GM21528 (cell line): ENCODE measurements around the gene MGAT3.

ENCODE experiments used
- ATAC-seq: cut with Tn5 transposase; IDR thresholded peaks from one replicate; pipeline ENCODE4 v1.9.1; 2021; ENCODE audit warnings: mild to moderate bottlenecking, moderate library complexity; ENCODE audit not compliant: unreplicated experiment, low FRiP score

The MGAT3 gene

DNA sequence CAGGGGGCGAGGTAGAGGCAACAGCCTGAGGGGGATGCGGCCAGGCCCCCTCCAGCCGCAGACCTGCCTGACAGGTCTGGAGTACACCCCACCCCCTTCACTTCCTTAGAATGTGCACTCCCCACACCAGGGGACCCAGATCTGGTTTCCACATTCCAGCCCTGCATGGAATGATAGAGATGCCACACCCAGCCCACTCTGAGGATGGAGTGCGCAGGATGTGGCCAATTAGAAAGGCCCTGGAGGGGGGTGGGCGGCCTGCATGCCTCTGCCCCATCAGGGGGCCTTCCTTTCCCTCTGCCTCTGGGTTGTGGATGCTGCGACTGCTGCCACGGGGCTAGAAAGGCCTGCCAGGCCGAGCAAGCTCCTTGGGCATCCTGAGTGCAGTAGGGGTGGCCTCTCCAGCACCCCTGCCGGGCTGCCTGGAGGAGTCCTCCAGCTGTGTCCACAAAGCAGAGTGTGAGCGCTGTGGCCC is 28.2 kb upstream of the MGAT3 start:
- no peak for ATAC-seq

DNA sequence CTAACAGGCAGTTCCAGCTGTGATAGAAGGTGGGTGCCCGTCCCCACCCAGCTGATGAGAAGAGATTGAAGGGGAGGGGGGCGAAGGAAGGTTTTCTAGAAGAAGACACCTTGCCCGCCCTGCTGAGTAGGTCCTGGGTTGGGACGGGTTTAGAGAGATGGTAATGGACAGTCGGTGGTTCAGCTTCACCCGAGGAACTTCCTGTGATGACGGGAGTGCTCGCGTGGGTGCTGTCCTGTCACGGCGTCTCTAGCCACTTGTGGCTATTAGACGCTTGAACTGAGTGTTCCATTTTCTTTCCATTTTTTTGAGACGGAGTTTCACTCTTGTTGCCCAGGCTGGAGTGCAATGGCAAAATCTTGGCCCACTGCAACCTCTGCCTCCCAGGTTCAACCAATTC is 27.6 kb upstream of the MGAT3 start:
- no peak for ATAC-seq

DNA sequence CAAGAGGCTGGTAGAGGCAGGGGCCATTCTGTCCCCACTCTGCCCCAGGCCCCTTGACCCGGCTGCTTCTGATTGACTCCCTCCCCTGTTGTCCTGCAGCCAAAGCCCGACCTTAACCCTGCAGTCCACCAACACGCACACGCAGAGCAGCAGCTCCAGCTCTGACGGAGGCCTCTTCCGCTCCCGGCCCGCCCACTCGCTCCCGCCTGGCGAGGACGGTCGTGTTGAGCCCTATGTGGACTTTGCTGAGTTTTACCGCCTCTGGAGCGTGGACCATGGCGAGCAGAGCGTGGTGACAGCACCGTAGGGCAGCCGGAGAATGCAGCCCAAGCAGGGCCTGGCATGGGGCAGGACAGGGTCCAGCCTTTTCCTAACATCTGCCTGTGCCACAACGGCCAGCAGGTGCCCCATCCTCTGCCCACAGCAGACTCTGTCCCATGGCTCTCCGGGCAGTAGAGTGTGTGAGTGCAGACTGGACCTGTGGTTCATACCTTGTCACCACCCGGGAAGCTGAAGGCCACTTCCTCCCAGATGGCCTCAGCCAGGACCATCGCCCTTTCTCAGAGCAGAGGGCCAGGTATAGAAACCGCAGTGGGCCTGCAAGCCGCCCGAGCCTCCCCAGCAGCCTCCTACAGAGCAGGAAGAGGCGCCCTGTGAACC is 26.8 kb upstream of the MGAT3 start:
- ATAC-seq = no peak

DNA sequence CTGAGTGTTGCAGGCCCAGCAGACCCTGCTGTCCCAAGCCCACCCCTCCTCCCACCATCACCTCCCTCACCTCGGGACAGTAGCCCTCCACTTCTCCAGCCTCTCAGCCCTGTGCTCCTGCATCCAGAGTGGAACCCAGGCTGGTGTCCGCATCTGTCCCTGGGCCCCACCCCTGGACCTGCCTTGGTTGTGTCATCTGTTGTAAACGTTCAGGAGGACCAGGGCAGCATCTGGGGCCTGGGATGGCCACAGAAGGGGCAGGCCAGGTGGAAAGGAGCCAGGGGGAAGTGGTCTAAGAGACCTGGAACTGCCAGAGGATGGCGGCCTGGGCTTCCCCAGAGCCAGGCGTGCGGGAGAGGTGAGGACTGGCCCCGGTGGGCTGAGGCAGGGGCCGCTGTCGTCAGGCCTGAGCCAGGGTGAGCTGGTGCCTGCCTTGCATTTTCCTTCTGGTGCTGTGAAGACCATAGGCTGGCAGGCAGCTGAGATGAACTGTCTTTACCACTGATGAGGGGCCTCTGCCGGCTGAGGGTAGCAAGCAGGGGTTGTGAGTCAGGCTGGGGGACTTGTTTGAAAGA is 26.1 kb upstream of the MGAT3 start:
- ATAC-seq = no peak

DNA sequence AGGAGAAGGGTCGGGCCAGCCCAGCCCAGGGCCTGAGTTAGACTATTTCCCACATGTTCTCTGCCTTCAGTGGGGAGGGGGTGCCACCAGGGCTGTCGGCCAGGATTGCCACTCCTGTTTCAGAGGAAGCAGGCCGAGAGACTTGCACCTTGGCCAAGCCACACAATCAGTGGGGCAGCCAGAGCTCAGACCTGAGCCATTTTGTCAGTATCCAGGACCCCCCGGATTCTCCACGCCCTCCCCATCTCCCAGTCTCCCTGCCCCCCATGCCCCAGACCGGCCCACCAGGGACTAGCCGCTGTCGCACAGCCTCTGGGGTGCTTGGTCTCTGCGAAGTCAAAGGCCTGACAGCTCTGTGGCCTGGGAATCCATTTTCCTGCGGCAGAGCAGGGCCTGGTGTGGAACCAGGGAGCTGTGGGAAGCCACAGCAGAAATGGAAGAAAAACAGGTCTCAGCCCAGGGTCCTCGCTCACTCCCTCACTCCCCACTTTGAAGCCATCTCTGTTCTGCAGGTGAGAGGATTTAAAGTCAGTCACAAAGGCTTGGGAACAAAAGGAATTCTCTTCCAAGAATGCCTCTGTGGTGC is 25.5 kb upstream of the MGAT3 start:
- no peak for ATAC-seq

DNA sequence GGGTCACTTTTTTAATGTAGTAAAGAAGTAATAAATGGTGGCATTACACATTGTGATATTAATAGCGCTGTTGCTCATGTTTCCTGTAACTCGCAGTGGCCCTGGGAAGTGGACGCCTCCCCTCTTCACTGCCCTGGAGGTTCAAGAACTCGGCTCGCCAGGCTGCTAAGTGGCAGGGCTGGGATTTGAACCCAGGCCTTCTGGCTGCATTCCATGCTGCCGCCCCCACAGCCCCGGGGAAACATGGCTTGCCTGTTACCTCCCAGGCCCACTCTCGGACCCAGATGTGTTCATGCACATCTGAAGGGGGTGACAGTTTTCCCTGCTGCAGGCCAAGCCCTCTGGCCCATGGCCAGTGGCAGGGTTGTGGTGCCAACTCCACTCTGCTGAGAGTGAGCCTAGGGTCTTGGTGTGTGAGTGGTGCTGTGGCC is 25.0 kb upstream of the MGAT3 start:
- ATAC-seq = no peak

DNA sequence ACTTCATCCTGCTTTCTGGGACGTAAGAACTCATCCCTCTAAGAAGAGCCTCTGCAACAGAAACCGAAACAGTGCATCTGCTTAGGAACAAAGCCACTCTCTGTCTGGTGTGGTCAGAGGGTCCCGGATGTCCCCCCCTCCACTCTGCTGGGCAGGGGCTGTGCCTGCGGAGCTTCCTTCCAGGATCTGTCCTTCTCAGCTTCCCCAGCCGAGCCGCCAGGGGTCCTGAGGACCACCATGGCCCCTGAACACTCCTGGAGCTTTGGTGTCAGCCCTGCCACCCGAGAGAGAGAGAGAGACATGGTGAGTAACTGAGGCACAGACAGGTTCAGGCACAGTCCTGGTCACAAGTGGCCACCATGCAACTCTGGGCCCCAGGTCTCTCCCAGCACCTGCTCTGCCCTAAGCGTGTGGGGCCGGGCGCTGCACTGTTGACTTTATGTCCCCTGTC is 24.4 kb upstream of the MGAT3 start:
- no peak for ATAC-seq

DNA sequence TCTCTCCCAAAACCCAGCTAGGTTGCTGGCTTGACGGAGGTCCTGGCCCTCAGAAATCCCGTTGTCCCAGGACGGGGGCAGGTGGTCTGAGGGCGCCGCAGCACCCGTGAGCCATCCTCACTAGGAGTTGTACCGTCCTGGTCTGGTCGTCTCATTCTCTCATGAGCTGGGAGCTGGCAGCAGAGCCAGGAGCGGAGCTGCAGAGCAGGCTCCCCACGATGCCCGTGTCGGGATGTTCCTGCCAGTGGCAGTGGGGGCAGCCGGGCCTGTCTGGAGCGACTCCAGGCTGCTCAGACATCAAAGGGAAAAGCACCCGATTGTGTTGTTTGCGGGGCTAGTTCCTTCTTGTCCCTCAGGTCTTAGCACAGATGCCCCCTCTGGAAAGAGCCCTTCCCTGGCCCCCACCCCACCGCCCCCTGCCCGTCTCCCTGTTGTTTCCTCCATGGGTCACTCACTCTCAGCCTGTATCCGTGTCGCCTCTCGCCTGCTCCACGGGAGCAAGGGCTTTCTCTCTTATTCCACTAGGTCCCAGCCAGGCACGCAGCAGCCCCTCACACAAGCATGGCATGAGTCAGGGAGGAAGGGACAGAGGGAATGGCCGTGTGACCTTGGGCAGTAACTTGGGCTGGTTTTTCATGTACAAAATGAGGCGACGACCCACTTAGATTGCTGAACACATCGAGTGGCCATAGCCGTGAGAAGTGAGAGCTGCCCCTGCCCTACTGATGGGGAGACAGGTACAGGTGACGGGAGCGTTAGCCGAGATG is 23.2 kb upstream of the MGAT3 start:
- no peak for ATAC-seq

DNA sequence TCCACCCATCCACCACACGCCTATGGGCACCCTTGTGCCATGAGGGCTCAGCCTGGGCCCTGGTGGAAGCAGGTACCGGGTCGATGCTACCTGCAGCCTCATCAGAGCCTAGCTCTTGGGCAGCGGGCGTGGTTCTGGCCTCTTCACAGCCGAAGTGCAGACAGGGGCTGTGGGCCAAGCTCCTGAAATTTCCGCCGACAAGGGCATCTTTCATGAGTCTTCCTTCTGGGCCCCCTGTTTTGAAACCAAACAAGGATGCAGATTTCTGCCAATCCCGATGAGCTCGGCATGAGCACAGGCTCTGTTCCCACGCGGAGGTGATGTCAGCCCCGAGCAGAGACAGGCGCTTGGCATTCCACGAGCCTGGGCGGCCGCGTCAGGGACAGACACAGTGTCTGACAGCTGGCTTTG is 22.6 kb upstream of the MGAT3 start:
- ATAC-seq = no peak

DNA sequence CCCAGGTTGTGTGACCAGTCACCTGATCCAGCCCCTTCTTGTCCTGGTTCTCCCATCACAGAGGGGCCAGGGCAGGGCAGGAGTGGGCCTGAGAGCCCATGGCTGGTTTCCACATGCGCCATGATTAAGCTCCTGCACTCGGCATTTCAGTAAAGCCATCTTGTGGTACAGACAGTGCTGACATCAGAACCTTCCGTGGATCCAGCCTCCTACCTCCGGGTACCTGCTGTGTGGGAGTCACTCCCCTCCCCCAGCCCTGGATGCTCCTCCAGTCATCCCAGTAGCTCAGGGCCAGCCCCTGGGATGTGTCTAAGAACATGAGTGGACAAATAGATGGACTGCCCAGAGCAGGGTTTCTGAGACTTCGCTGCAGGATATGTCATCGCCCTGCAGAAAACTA is 22.1 kb upstream of the MGAT3 start:
- no peak for ATAC-seq

DNA sequence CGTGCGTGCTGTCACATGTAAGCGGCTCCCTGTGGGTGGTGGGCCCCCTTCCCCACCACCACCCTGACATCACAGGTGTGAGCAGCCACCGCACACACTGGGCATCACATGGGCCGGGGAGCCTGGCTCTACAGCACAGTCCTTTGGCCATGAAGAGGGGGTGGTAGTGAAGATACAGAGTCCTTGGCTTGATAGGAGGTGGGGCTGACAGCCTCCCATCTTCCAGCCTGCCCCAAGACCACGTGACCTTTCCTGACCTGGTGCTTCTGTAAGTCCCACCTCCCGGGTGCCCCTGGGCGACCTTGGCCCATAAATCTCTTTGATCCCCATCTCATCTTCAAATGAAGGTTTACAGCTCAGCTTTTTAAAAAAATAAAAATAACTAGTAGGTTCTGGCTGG is 21.2 kb upstream of the MGAT3 start:
- no peak for ATAC-seq

DNA sequence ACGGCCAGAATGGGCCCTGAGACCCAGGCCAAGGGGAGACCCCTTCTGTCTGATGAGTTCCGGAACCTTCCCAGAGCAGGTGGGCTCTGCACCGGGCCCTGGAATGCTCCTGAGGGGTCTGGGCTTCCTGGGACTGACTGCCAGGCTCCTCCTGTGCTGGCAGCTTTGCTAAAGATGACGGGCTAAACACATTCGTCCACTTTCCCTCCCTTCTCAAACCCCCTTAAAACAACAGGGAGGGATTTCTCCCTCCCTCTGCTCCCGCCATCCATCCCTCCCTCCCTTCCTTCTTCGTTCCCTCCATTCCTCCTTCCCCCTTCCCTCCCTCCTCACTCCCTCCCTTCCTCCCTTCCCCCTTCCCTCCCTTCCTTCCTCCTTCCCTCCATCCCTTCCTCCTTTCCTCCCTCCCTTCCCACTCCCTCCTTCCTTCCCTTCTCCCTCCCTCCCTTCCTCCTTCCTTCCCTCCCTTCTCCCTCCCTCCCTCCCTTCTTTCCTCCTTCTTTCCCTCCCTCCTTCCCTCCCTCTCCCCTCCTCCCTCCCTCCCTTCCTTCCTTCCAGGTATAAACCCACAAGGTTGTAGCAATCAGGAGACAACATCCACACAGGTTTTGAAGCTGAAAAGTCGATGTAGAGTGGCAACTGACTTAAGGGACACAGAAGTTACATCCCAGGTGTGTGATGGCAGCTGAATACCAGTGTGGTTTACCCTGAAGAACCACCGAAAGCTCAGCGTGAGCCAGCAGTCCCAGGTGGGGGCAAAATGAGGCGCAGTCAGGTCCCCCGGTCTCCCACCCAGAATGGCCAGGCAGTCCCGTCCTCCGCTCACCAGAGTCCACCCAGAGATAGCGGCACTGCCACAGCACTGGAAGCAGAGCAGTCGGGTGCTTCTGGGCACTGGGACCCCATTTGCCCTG is 18.8 kb upstream of the MGAT3 start:
- ATAC-seq = no peak

DNA sequence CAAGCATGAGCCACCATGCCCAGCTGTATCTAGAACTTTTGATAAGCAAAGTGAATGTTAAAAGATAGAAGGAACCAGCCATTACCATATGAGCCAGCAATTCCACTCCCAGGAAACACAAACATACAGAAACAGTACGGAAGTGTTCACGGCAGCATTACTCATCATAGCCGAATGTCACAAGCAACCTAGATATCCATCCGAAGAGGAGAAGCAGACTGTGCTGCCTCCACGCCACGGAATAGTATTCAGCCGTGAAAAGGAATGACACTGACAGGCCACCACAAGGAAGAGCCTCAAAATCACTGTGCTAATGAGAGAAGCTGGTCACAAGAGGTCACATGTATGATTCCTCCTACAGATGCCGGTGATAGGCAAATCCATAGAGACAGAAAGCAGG is 17.6 kb upstream of the MGAT3 start:
- ATAC-seq = no peak

DNA sequence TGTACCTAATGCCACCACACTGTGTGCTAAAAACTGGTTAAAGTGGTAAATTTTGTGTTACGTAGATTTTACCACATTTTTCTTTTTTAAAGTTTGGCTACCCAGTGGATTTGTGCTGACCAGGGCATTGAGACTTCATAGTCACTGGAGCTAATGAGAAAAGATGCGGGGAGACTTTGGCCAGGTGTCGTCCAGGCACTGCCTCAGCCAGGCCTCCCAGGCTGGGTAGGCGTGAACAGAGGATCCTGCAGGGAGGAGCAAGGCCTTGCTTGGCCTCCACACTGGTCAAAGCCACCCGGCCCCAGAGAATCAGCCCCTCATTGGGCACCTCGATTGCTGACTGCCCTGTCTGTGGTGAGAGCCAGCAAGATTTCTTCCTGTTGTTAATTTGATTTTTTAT is 13.4 kb upstream of the MGAT3 start:
- no peak for ATAC-seq

DNA sequence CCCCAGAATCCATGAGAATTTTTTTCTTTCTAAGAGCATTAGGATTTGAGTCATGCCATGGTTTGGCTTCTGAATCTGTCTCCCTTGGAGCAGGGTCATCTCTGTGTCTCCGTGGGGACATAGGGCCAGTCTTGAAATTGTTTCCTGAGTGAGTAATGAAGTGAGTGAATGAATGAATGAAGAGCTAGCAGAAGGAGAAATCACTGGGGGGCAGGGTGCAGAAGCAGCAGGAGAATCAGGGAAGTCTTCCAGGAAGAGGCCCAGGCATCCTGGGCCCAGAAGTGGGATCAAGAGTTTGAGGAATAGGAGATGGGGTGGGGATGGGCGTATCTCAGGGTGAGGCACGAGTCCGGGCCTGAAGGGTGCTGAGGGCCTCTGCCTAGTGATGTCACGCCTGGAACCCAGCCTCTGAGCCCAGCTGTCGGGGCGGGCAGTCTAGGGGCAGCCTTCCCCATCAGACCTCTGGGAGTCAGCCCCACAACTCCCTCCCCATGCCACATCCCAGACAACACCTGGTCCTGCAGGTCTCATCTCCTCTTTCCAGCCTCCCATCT is 12.5 kb upstream of the MGAT3 start:
- ATAC-seq = no peak

DNA sequence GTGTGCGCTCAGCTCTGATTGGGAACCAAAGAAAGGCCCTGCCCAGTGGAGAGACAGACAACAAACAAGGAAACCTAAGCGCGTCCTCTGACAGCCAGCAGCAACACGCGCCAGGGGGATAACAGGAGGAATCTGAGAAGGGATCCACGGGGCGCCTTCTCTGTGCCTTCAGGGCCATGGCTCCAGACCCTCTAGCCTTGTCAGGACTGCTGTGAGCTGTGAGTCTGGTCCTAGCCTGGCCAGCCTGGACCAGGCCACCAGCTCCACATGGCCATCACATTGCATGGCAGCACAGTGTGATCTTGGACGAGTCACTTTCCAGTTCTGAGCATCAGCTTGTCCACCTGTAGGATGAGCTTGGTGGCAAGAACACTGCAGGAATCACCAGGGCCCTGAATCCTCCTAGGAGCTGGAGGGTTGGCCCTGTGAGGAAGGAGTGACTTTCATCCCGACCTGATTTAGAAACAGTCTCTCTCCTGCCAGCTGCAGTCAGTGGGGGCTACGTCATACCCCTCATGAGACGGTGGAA is 11.8 kb upstream of the MGAT3 start:
- ATAC-seq = no peak

DNA sequence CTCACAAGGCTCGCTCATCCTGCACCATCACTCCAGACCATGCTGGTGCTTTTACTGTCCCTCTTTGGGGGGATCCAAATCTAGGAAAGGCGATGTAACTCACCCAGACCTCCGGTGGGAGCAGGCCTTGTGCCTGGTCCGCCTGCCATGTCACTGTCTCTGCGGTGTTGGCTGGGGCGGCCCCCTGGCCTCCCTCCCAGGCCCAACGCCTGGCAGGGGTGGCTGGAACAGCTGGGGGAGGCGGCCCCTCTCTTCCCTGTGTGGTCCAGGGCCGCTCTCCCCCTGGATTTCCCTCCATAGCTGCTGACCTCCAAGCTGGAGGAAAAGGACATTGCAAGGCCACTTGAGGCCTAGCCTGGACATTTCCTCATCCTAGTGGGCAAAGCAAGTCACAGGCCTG is 11.1 kb upstream of the MGAT3 start:
- ATAC-seq = no peak

DNA sequence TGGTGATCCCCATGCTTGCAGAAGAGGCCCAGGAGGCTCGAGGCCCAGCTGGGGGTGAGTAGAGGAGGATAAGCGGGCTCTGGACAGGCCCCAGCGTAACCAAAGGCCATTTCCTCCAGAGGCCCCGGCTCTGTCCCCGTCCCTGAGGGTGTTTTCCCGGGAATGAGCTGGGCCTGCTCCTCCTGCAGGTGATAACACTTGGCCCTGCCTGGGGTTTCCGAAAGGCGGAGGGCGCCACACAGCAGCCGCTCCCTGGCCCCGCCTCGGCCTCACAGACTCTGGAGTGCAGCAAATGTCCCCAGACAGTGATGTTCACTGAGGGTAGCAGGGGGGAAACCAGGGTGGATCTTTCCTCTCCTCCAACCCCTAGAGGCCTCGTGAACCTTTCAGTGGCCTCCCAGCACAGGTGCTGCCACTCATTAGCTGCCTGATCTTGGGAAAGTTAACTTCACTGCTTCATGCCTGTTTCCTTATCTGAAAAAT is 10.5 kb upstream of the MGAT3 start:
- peak; percentile 30 for ATAC-seq

DNA sequence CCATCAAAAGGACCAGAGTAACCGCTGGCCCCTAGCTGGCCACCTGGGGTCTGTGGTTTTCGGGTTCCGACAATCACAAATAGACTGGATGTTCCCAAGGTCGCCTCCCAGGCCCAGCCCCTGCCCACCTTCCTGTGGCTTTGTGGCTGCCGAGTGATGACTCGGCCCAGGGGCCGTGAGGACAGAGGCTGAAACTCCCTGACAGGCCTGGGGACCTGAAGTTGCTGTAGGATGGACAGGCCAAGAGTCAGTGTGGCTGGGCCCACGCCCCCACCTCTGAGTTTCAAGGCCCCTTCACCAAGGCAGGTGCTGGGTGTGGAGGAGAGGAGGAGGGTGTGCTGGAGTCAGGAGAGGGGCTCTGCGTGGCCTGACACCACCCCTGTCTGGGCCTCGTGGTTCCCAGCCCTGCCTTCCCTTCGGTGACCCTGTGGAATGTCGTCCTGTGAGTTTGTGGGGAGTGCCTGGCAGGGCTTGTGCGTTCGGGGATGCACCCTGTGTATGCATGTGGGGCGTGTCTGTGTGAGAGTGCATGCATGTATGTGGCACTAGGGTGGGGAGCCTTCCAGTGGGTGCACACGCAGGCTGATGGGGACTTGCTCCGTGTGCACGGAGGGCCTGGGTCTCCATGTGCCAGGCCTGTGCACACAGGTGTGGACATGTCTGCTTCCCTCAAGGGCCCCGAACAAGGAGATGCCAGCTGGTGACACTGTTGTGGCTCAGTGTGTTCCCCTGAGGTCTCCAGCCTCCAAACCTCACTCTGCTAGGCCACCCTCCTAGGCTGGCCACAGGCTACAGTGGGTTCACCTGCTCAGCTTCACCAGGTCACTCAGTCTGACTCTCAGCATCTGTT is 8.4 kb upstream of the MGAT3 start:
- no peak for ATAC-seq
